SH-SY5Y (cell line): Measurements from ENCODE around the gene DIDO1.

Experiments
- GATA2 ChIP-seq: IDR thresholded peaks from 2 replicates; pipeline ENCODE4 v1.6.1; 2011; ENCODE audit warnings: mild to moderate bottlenecking, low read depth, low read length
- GATA3 ChIP-seq: IDR thresholded peaks from 2 replicates; pipeline ENCODE4 v1.6.1; 2011; ENCODE audit warnings: low read depth, mild to moderate bottlenecking, low read length, moderate library complexity

DNA sequence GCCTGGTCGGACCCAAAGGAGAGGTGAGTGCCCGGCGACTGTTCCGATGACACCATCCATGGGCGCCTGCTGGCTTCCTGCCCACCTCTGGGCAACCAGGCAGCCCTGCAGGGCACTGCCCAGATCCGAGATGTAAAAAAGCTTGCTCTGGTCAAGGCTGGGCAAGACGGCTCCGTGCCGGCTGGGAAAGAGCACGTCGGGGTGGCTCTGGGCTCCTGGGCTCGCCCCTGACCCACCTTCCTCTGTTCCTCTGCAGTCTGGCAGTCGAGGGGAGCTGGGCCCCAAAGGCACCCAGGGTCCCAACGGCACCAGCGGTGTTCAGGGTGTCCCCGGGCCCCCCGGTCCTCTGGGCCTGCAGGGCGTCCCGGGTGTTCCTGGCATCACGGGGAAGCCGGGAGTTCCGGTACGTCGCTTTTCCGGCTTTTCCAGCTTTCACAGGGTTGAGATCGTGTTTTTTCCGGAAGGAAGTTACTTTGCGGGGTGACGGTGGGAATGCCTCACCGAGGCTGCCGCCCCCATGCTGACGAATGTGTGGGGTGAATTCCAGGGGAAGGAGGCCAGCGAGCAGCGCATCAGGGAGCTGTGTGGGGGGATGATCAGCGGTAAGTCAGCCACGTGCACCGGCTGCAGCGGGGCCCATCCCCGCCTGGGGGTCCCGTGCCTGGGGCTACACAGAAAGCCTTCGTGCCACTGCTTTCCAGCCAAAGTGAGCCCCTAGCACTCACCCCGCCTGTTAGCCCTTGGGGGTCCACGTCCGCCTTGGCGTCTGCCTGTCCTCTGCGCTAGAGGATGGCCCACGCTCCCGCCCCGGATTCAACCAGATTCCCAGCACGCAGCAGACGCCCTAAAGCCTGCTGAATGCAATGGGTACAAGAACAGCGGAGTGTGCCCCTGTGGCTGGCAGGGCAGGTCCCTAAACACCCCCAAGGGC lies 90.1 kb downstream of the DIDO1 start:
- TF ChIP-seq GATA2: no peak
- no peak for TF ChIP-seq GATA3
